T-helper 2 cell (primary cell): ENCODE measurements around the gene ALPG.
"Not testable (repeated sequence)": the region's sequence is repeated elsewhere in the genome, so short reads cannot be mapped to it uniquely, and the experiment has no call there.

ENCODE experiments used
- DNase-seq, 5 experiments: peaks; one replicate each; pipeline versions ENCODE4 v3.0.0 to v3.0.0-alpha.2; 2012 to 2022

ALPG gene

DNA sequence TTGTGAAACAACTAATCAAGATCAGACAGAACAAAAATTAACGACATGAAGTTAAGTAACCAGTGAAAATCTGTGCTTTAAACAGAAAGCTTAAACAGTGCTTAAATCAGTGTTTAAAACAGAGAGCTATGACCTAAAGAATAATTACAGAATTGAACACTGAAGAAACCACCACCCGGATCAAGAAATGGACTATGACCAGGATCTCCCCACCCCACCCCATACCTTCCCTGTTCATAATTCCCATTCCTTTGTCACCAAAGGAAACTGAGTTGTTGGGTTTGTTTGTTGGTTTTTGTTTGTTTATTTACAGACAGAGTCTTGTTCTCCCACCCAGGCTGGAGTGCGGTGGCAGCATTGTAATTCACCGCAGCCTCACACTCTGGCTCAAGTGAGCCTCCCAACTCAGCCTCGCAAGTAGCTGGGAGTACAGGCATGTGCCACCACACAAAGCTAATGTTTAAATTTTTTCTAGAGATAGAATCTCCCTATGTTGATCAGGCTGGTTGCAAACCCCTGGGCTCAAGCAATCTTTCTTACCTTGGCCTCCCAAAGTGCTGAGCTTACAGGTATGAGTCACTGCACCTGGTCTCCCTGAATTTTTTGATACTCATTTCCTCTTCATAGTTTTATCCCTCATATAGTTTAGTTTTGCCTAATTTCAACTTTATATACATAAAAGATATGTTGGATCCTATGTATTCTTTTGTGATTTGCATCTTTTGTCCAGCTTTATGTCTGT lies 8.2 kb upstream of the ALPG start:
- no peak for DNase-seq

DNA sequence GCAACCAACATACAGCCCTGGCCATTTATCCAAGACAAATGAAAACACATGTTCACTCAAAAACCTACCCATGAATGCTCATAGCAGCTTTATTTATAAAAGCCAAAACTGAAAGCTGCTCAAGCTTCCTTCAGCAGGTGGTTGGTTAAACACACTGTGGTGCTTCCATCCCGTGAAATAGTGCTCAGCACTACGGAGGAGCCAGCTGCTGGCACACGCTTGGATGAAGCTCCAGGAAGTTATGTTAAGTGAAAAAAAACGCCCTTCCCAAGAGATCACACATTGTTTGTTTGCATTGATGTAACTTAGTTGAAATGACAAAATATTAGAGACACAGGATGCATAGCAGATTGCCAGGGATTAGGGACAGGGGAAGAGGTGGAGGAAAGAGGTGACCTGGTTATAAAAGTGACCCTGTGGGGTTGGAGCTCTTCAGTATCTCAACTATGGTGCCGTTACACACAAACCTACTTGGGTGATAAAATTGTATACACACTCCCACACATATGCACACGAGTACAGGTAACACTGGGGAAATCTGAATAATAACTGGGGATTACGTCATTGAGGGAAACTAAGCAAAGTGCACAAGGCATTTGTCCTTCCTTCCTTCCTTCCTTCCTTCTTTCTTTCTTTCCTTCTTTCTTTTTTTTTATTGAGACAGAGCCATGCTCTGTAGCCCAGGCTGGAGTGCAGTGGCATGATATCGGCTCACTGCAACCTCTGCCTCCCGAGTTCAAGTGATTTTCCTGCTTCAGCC lies 6.2 kb upstream of the ALPG start:
- DNase-seq, result no peak

- no peak for DNase-seq
Observed at GRCh38 chr2:232402518-232402917, 4.1 kb upstream of the ALPG start.

DNA sequence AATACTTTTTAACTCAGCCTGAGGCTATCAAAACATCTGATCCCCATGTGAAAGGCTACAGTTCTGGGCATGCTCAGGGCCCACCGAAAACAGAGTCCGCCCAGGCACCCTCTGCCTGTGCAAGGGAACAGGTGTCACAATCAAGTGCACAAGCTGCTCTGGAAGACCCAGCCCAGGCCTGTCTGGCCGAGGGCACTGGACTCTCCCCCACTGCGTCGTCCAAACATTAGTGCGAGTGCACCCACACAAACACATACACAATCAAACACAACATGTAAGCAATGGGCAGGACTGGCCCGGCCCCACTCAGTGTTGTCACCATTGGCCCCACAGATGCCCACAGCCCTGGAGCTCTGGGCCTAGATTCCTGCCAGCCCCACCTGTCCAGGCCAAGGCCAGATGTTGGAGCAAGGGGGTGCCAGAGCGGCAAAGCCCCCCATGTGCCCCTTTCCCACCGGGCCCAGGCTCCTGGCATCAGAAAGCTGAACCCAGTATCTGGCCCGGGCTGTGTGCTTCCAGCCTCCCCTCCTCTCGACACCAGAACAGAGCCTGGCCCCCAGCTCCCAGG lies 617 bp upstream of the ALPG start:
- DNase-seq, result no peak

- DNase-seq, result not testable (repeated sequence)
Observed at GRCh38 chr2:232407428-232408150, 945 bp downstream of the ALPG start.

GRCh38 chr2:232408269-232408668 lies 1.6 kb downstream of the ALPG start:
- not testable (repeated sequence) for DNase-seq

- not testable (repeated sequence) for DNase-seq
Observed at GRCh38 chr2:232409617-232410016, 3.0 kb downstream of the ALPG start.

DNA sequence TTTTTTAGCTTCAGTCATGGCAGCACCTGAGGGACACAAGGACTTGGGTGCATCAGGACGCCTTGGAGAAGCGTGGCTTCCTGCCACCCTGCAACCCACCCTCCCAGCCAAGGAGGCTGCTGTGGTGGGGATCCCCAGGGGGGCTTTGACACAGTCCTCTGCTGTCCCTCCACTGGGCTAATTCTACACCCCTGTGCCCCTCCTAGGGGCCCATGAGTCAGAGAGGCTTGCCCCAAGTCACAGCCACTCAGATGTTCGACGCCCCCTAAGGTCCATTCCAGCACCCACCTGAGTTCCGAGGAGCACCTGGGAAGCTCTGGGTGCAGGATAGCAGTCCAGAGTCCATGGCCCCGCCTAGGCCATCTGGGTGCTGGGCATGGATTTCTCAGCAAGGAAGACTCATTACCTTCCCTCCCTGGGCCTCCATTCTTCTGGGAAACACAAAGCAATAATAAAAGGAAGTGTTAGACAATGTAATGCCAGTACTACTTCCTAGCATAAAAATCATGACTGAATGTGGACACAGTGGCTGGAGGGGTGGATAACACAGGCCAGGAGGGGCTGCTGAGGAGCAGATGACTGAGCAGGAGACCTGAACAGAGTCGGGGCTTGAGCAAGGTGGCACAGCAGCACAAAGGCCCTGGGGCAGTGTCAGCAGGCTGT lies 3.7 kb downstream of the ALPG start:
- no peak for DNase-seq

GRCh38 chr2:232411901-232412629 lies 5.4 kb downstream of the ALPG start:
- no peak for DNase-seq

- DNase-seq, result no peak
Observed at GRCh38 chr2:232412986-232413385, 6.3 kb downstream of the ALPG start.

- no peak for DNase-seq
Observed at GRCh38 chr2:232415138-232415690, 8.6 kb downstream of the ALPG start.

DNA sequence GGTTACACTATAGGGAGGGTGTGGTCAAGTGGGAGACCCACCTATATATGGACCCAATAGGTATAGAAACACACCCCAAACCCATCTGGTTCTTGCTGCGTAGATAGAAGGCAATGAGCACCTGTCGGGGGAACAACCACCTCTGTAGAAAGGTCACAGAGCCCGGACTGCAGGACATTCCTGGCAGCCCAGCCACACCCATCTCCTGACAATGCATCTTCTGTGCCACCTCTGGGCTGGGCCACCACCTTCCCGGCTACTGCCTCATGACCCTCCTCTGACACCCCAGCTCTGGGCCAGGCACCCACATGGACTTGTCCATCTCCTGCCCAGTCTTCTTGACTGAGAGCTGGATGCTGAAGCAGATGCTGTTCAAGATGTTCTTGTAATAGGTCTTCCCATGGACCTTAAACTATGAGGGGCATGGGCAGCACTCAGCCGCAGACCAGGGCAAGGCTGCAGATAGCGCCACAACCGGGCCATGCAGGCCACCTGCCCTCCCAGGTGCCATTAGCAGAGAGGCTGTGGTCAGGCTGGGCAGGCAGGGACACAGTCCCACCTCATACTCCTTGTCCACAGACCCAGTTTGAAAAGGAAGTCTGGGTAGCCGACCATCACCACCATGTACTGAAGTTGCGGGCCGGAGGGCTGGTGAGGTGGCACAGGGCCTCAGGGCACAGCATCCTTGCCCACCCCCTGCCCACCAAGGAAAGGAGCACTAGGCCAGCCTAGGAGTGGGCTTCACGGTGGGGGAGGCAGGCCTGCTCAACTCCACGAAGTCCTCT lies 9.3 kb downstream of the ALPG start:
- DNase-seq, result no peak

DNA sequence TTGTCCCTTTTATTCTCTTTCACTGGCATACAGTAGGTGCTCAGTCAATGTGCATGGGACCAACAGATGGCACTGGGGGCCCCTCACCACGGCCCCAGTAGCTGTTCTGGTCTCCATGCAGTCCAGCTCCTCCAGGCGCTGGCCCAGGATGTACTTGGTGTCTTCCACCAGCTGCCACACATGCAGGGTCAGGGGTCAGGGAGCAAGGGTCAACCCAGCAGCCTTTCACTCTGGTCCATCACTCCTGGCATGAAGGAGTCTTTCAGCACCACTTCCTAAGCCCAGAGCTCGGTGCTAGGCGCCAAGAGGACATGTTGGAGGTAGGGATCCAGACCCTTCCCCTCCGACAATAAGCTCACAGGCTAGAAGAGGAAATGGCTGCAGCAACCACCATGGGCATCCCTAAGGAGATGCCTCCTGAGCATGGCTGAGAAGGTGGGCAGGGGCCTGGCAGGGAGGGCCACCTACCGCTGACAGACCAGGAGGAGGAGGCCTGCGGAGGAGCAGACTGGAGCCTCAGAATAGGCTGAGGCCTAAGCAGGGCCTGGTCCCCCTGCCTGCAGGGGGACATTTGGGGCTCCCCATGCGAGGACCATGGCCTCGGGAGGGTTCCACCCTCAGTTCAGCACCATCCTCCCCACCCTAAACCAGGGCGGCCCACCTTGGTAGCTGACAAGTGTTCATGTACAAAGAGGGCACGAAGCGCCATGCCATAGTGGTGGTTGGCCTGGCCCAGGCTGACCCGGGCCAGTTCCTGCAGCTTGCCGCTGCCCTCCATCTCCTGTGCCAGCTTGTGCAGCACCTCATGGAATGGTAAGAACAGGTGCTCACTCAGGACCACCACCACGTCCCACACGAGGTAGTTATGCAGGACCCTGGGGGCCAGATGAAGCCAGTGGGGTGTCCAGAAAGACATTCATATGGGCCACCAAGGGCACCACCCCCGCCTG lies 10.2 kb downstream of the ALPG start:
- no peak for DNase-seq

GRCh38 chr2:232417489-232417888 lies 10.8 kb downstream of the ALPG start:
- DNase-seq, result no peak

GRCh38 chr2:232418056-232418455 lies 11.4 kb downstream of the ALPG start:
- DNase-seq, result no peak

DNA sequence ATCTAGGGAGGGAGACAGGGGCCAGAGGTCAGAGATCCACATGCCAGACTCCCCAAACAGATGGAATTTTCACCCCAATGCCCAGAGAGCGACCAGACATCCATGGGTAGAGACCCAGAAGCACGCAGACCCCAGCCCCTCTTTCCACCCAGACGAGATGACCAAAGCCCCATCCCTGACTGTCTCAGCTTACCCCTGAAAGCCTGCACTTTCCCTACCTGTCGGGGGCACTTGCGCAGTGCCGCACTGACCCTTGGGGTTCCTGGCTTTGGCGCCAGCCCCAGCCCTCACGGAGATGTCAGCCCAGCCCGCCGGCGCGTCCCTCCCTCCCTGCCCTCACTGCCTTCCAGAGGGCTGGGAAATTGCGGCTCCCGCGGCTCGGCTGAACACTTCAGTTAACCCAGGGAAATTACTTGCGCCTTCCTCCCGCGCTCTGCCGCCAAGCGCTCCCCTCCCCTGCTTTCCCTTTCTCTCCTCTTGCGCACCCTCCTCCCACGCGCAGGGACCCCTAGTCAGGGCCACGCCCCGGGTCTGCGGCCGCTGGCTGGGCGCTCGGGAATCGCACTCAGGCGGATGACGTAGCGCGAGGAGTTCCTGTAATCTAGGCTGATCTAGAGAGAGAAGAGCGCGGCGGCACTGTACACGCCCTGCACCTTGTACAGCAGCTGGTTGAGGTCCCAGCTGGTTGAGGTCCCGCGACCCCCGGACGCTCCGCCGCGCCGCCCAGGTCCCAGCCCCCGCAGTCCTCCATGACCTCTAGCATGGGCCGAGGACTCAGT lies 12.0 kb downstream of the ALPG start:
- DNase-seq, result no peak

- DNase-seq, result no peak
Observed at GRCh38 chr2:232419245-232420072, 12.8 kb downstream of the ALPG start.

GRCh38 chr2:232420073-232420454 lies 13.4 kb downstream of the ALPG start:
- no peak for DNase-seq
